ENCODE measurements around the gene NSA2.
"Not testable (repeated sequence)": the region's sequence is repeated elsewhere in the genome, so short reads cannot be mapped to it uniquely, and the experiment has no call there.

NSA2 gene

DNA sequence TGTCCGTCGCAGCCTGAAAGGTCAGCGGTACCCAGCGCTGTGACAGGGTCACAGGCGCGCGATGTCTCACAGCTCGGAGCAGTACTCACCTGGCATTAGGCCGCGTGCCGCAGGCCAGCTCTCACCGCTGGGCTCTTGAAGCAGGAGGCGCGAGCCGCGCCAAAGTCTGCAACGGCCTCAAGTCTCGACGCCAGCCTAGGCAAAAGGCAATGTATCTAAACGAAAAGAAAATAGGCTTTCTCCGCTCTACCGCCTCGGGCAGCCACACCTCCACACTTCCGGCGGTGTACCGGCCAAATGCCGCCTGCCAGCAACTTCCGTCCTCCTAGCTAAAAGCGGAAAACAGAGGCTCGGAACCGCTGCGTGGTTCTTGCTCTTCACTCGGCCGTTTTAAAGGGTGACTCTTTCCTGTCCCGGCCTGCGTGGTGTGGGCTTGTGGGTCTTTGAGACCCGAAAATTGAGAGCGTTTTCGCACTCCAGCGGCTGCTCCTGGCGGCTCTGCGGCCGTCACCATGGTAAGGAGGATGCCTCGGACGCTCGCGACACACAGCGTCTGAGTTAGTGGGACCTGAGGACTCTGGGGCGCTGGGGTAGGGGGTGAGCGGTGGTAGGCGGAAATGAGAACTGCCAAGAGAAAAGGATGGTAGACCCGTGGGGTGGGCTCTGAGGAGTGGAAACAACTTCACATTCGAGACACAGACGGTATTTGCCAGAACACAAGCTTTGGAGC, at the start of gene NSA2, which contains the start of gene GFM2:
Gene NSA2, plus strand, starts transcription at position 401 of the 730 bp plus-strand sequence. Its CDS starts 112 bp downstream, at position 513.
Gene GFM2, minus strand, starts transcription at position 269 of the 730 bp plus-strand sequence. CDS start 3,375 bp downstream, outside the sequence.
- no peak for FAIRE-seq

GRCh38 chr5:74717596-74717995, 49.5 kb upstream of the NSA2 start:
- FAIRE-seq, result no peak

GRCh38 chr5:74722271-74722670, 44.8 kb upstream of the NSA2 start:
- FAIRE-seq, result no peak

GRCh38 chr5:74725331-74725730, 41.7 kb upstream of the NSA2 start:
- FAIRE-seq, result no peak

- no peak for FAIRE-seq
Measured at GRCh38 chr5:74736759-74737158, 30.3 kb upstream of the NSA2 start.

DNA sequence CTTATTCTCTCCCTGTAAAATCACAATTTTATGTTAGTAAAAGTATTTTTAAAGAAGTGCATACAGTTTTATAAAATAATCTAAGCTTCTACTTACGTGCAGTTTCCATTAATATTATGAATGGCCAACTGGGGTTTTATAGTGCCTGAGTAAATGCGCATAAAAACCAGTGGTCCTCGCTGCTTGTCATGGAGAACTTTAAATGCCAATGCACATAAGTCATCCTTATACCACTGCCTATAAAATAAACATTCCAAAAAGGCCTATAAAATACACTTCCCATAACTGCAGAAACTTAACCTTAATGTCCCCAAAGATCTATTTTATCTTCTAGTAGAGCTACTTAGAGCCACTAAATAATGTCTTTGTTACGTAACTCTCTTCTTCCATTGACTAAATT, 28.6 kb upstream of the NSA2 start:
- no peak for FAIRE-seq

- not testable (repeated sequence) for FAIRE-seq
Measured at GRCh38 chr5:74748742-74749141, 18.3 kb upstream of the NSA2 start.

- FAIRE-seq, result no peak
Measured at GRCh38 chr5:74761241-74761640, 5.8 kb upstream of the NSA2 start.

DNA sequence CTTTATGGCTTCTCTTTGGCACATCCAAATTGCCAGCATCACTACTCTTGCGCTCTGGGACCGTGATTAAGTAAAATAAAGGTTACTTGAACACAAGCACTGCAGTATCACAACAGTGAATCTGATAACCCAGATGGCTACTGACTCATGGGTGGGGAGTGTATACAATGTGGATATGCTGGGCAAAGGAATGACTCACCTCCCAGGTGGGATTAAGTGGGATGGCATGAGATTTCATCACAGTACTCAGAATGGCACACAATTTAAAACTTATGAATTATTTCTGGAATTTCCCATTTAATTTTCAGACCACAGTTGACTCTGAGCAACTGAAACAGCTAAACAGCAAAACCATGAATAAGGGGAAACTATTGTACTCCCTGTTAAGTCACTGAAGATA, 4.5 kb upstream of the NSA2 start:
- no peak for FAIRE-seq

DNA sequence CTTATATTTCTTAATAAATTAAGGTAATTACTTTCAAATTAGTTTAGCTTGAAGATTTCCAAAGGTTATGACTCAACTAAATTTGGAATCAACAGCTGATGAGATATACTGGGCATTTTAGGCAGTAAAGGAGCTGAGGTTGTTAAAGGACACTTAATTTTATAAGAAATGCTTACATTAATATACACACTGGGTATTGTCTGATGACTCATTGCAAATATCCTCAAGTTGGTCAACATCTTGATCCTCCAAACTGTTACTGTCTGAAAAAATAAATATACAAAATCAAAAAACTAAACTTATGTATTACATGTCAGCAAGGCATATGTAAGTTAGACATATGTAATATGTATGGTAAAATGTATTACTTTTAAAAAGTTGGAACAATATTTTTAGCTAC, 3.5 kb upstream of the NSA2 start:
- no peak for FAIRE-seq

DNA sequence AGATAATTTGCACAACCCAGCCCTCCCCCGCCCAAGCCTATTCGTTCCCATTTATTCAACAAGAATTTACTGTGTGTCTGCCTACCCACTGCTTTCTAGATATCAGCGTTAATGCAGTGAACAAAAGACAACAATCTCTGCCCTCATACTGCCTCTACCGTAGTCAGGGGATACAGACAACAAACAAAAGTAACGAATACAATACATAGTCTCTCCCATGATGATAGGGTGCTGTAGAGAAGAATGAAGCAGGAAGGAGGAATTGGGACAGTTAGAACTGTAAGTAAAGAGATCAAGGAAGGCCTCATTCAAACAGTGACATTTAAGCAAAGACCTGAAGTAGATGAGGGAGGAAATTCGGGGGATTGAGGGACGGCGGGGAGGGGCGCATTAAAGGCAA, 1.8 kb upstream of the NSA2 start:
- FAIRE-seq, result no peak

GRCh38 chr5:74765929-74766328, 1.1 kb upstream of the NSA2 start:
- no peak for FAIRE-seq

GRCh38 chr5:74766418-74766848, 616 bp upstream of the NSA2 start:
- FAIRE-seq, result no peak

DNA sequence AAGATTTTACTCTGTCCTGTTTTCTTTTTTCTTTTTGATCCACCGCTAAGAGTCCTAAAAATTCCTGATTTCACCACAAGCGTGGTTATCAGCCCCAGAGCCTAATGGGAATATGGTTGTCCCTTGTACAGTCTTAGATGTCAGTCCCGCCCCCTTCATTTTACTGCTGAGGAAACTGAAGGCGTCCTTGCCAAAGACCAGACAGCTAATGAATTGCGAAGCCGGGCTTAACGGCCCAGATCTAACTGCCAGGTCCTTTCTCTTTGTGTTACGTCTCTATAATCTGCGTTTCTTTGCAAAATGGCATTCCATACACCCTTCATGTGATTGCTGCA, 497 bp downstream of the NSA2 start:
- FAIRE-seq, result no peak

GRCh38 chr5:74772359-74772758, 5.3 kb downstream of the NSA2 start:
- FAIRE-seq, result no peak

DNA sequence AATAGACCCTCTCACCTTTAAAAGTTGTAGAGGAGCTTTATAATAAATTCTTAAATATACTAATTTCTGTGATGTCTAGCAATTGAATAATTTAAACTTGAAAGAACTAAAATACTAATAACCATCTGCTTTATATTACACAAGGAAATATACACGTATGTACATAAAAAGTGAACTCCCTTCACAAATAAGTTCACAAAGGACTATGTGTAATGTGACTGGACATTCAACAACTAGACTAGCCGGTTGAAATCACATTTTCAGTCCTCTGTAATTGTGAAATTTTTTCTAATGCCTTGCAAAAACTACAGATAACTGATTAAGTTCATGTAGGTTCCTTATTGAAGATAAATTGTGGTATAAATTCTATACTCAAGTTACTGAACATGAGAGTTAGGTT, 11.6 kb downstream of the NSA2 start:
- FAIRE-seq, result no peak

DNA sequence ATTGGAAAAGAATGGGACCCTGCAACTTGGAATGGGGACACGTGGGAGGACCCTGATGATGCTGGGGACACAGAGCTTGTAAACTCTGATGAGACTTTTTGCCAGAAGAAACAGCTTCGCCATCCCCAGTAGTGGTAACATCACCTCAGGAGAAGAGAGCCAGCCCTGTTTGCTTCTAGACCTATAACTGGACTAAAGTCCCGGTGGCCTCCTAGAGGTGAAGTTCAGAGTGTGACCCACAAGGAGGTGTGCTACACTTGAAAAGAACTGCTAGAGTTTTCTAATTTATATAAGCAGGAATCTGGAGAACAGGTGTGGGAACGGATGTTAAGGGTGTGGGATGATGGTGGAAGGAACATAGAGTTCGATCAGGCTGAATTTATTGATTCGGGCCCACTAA, 19.8 kb downstream of the NSA2 start:
- no peak for FAIRE-seq

DNA sequence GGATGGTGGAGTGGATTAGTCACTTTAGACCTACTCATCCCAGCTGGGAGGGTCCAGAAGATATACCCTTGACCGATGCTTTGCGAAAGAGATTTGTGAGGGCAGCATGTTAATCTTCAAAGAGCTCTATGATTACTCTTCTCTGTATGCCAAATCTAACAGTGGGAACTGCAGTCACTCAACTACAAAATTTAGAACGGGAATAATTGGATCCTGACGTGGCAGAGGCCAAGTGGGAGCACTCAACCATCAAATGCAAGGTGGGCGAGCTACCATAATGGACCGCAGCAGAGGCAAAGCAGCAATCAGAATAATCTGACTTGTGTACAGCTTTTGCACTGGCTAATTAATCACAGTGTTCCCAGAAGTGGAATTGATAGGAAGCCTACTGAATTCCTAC, 20.4 kb downstream of the NSA2 start:
- no peak for FAIRE-seq

DNA sequence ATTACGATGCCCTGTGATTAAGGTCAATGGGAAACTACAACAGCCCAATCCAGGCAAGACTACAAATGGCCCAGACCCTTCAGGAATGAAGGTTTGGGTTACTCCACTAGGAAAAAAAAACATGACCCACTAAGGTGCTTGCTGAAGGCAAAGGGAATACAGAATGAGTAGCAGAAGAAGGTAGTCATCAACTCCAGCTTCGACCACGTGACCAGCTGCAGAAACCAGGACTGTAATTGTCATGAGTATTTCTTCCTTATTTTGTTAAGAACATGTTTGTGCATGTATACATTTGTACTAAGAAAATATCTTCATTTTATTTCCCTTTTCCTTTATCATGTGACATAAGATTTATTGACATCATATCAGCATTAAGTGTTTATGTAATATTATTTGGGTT, 24.6 kb downstream of the NSA2 start:
- not testable (repeated sequence) for FAIRE-seq

GRCh38 chr5:74798977-74799911, 32.2 kb downstream of the NSA2 start:
- no peak for FAIRE-seq

DNA sequence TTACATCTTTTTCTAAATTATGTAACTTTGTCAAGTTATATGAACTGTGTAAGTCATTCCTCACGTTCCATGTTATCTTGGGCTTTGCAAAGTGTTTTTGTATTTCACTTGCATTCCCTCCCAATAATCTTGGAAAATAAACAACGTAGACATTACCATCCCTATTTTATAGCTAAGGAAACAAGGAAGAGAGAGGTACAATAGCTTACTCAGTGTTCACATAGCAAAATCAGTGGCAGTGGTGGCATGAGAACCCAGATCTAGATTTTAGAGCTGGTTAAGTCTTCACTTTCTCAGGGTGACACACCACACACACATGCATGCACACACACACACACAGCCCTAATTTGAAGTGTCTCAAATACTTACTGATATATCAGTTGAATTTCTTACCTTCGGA, 34.1 kb downstream of the NSA2 start:
- no peak for FAIRE-seq

GRCh38 chr5:74801941-74802340, 34.9 kb downstream of the NSA2 start:
- FAIRE-seq, result no peak

DNA sequence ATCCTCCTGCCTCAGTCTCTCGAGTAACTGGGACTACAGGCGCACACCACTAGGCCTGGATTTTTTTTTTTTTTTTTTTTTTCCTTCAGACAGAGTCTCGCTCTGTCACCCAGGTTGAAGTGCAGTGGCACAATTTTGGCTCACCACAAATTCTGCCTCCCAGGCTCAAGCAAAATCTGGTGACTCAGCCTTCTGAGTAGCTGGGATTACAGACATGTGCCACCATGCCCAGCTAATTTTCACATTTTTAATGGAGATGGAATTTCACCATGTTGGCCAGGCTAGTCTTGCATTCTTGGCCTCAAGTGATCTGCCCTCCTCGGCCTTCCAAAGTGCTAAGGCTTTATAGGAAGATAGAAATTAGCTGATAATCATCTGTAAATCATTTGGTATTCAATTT, 43.9 kb downstream of the NSA2 start:
- FAIRE-seq, result no peak

GRCh38 chr5:74816875-74817274, 49.8 kb downstream of the NSA2 start:
- no peak for FAIRE-seq
